Measurements from ENCODE around the gene CLEC5A. TPM values are rescaled to one million over a fixed set of nuclear protein-coding genes. Genes with fewer than 3 reads are reported as not detected.

The CLEC5A gene
- total and polyA plus RNA-seq, 2 experiments from 2014 or later: not detected

DNA sequence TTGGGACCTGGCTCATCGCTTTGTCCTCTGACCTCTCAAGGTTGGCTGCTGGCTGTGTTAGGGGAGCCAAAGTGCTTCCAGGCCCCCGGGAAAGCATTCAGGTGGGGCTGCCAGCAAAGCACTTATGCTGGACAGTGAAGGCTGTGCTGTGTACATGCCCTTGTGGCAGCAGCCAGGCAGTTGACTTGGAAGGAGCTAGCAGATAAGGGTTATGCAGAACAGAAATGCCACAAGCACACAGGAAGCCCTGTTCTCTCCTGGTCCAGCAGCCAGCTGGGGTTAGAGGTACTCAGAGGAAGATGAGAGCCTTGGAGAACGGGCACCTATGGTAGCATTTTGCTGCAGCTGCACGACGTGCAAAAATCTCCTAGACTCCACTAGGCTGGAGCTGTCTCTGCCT is 65.8 kb downstream of the CLEC5A start:
- Histone ChIP-seq H3K4me1 (ENCODE audit: low read depth) (no peaks in the 10 kb centered on the region), H3K27me3 (no peaks in the 10 kb centered on the region), H3K27ac (no peak overlapping the region), H3K4me3 (no peak overlapping the region), H3K36me3 (no peaks in the 10 kb centered on the region), H3K9me3 (ENCODE audit: low read depth) (no peaks in the 10 kb centered on the region)
- TF ChIP-seq, protein P1, sequence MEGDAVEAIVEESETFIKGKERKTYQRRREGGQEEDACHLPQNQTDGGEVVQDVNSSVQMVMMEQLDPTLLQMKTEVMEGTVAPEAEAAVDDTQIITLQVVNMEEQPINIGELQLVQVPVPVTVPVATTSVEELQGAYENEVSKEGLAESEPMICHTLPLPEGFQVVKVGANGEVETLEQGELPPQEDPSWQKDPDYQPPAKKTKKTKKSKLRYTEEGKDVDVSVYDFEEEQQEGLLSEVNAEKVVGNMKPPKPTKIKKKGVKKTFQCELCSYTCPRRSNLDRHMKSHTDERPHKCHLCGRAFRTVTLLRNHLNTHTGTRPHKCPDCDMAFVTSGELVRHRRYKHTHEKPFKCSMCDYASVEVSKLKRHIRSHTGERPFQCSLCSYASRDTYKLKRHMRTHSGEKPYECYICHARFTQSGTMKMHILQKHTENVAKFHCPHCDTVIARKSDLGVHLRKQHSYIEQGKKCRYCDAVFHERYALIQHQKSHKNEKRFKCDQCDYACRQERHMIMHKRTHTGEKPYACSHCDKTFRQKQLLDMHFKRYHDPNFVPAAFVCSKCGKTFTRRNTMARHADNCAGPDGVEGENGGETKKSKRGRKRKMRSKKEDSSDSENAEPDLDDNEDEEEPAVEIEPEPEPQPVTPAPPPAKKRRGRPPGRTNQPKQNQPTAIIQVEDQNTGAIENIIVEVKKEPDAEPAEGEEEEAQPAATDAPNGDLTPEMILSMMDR (IDR thresholded peaks at IDR 0.05; ENCODE audit: low read depth, low read length): no peak
- DNase-seq (ENCODE audit: low read depth in 1 of 2, low spot score in 1 of 2): peak in 1 of 2 donors; percentile 5

DNA sequence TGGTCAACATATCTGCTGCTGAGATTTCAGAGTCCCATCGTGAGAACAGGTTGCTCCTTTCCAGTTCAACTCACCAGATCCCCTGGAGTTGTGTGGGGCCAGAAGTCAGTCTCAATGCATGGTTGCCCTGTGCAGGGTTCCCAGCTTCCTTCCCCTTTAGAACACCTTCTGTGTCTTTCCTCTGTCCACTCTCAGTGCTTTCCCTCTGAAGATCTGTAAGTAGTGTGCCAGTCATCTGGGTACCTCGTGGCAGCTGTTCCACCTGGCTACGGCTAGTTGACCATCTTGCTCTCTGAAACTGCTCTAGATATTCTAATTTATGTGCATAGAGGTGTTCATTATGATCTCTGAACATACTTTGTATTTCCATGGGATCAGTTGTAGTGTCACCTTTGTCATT is 69.4 kb downstream of the CLEC5A start:
- no peaks in the 10 kb centered on the region for H3K9me3 ChIP-seq (ENCODE audit: low read depth)
- H3K36me3 ChIP-seq: no peaks in the 10 kb centered on the region
- no peak overlapping the region for H3K27ac ChIP-seq
- TF ChIP-seq, protein P1 (IDR thresholded peaks at IDR 0.05; ENCODE audit: low read depth, low read length): no peak
- H3K4me3 ChIP-seq: no peak overlapping the region
- H3K4me1 ChIP-seq (ENCODE audit: low read depth): no peaks in the 10 kb centered on the region
- no peaks in the 10 kb centered on the region for H3K27me3 ChIP-seq
- no peak for DNase-seq (ENCODE audit: low read depth in 1 of 2, low spot score in 1 of 2)

Other genes starting within 250 kb of the CLEC5A start
- gene DENND11, start 244.8 kb downstream of the CLEC5A start, total RNA-seq: 8.5 and 15.5 TPM in 2 replicates
- 5.0 and 5.1 TPM in 2 replicates for gene DENND11, start 244.8 kb downstream of the CLEC5A start, polyA plus RNA-seq
- 0.07 and 0.09 TPM in 2 replicates for gene WEE2, start 238.6 kb downstream of the CLEC5A start, total RNA-seq
- gene WEE2, start 238.6 kb downstream of the CLEC5A start, polyA plus RNA-seq: not detected in 2 replicates
- 196 and 200 TPM in 2 replicates for gene SSBP1, start 208.6 kb downstream of the CLEC5A start, total RNA-seq
- gene SSBP1, start 208.6 kb downstream of the CLEC5A start, polyA plus RNA-seq: 250 and 294 TPM in 2 replicates
- 1.7 TPM in 1 of 2 replicates, not detected in the other for gene TAS2R3, start 182.9 kb downstream of the CLEC5A start, total RNA-seq
- gene TAS2R3, start 182.9 kb downstream of the CLEC5A start, polyA plus RNA-seq: not detected in 2 replicates
- gene TAS2R4, start 170.3 kb downstream of the CLEC5A start, total RNA-seq: 0.39 and 2.5 TPM in 2 replicates
- 0.07 and 0.22 TPM in 2 replicates for gene TAS2R4, start 170.3 kb downstream of the CLEC5A start, polyA plus RNA-seq
- 0.35 and 1.1 TPM in 2 replicates for gene TAS2R5, start 156.8 kb downstream of the CLEC5A start, total RNA-seq
- gene TAS2R5, start 156.8 kb downstream of the CLEC5A start, polyA plus RNA-seq: 0.12 and 1.2 TPM in 2 replicates
- not detected in 2 replicates for gene PRSS37, start 105.5 kb downstream of the CLEC5A start, total RNA-seq
- gene PRSS37, start 105.5 kb downstream of the CLEC5A start, polyA plus RNA-seq: 0.12 and 0.34 TPM in 2 replicates
- not detected in 2 replicates for gene OR9A4, start 30.6 kb downstream of the CLEC5A start, total RNA-seq
- gene OR9A4, start 30.6 kb downstream of the CLEC5A start, polyA plus RNA-seq: not detected in 2 replicates
- not detected in 2 replicates for gene TAS2R38, start 26.8 kb upstream of the CLEC5A start, total RNA-seq
- gene TAS2R38, start 26.8 kb upstream of the CLEC5A start, polyA plus RNA-seq: not detected in 2 replicates
- gene MGAM, start 48.9 kb upstream of the CLEC5A start, total RNA-seq: 0.04 TPM in 1 of 2 replicates, not detected in the other
- 0.11 TPM in 1 of 2 replicates, not detected in the other for gene MGAM, start 48.9 kb upstream of the CLEC5A start, polyA plus RNA-seq
- gene MGAM2, start 164.7 kb upstream of the CLEC5A start, total RNA-seq: 0.03 and 0.18 TPM in 2 replicates
- not detected in 2 replicates for gene MGAM2, start 164.7 kb upstream of the CLEC5A start, polyA plus RNA-seq